SJCRH30 (cell line): ENCODE measurements around the gene RPL6. TPM values are rescaled to one million over a fixed set of nuclear protein-coding genes. Genes with fewer than 3 reads are reported as not detected.
"Not testable (repeated sequence)": the region's sequence is repeated elsewhere in the genome, so short reads cannot be mapped to it uniquely, and the experiment has no call there.

Source experiments
- DNase-seq, 2 experiments: peaks; one replicate each; pipeline ENCODE4 v3.0.0-alpha.2; 2015 to 2020
- H3K27ac ChIP-seq: fragments of 250-450 bp; sonication (Bioruptor Pico); 2 replicates; pipeline ENCODE4 v1.5.1; 2020; ENCODE audit warnings: mild to moderate bottlenecking, moderate library complexity
- H3K27me3 ChIP-seq: fragments of 250-450 bp; sonication (Bioruptor Pico); 2 replicates; pipeline ENCODE4 v1.5.1; 2020; ENCODE audit warnings: mild to moderate bottlenecking, moderate library complexity
- H3K36me3 ChIP-seq: fragments of 250-450 bp; sonication (Bioruptor Pico); 2 replicates; pipeline ENCODE4 v1.5.1; 2020; ENCODE audit warnings: mild to moderate bottlenecking, moderate library complexity
- H3K4me1 ChIP-seq: fragments of 250-450 bp; sonication (Bioruptor Pico); 2 replicates; pipeline ENCODE4 v1.5.1; 2020; ENCODE audit warnings: mild to moderate bottlenecking, moderate library complexity
- H3K4me3 ChIP-seq: fragments of 250-450 bp; sonication (Bioruptor Pico); 2 replicates; pipeline ENCODE4 v1.5.1; 2020; ENCODE audit warnings: mild to moderate bottlenecking, moderate library complexity
- H3K9me3 ChIP-seq: fragments of 250-450 bp; sonication (Bioruptor Pico); replicated peaks from 2 replicates; pipeline ENCODE4 v1.5.1; 2020; ENCODE audit warnings: mild to moderate bottlenecking, moderate library complexity
- total RNA-seq: library from RNA; depleted of rRNA; stranded (reverse); fragments of >200 nt; shearing (Covaris generic); gene quantifications from 2 replicates; pipeline ENCODE4 v1.2.3, GENCODE V29; 2014

The RPL6 gene
- total RNA-seq, 1 experiment from 2014 or later, result 2,941 TPM

GRCh38 chr12:112407683-112408082, 1.7 kb downstream of the RPL6 start:
- H3K4me3 ChIP-seq, result peak overlapping the region; percentile 81
- not testable (repeated sequence) for H3K9me3 ChIP-seq, DNase-seq, H3K27ac ChIP-seq, H3K4me1 ChIP-seq, H3K27me3 ChIP-seq
- peaks cover 53% of the 10 kb centered on the region for H3K36me3 ChIP-seq

GRCh38 chr12:112406519-112407488, 2.6 kb downstream of the RPL6 start:
- H3K4me1 ChIP-seq, result no peaks in the 10 kb centered on the region; the same call in 1 of the 2 replicates
- peaks cover 53% of the 10 kb centered on the region for H3K36me3 ChIP-seq
- H3K4me3 ChIP-seq, result peak overlapping the region; percentile 81
- no peak overlapping the region for H3K27ac ChIP-seq
- DNase-seq, result no peak
- no peaks in the 10 kb centered on the region for H3K27me3 ChIP-seq
- no peaks in the 10 kb centered on the region for H3K9me3 ChIP-seq

GRCh38 chr12:112401903-112402498, 7.4 kb downstream of the RPL6 start:
- Histone ChIP-seq H3K4me1 (no peaks in the 10 kb centered on the region), H3K4me3 (no peak overlapping the region), H3K27me3 (no peaks in the 10 kb centered on the region), H3K36me3 (peaks cover 34% of the 10 kb centered on the region), H3K9me3 (no peaks in the 10 kb centered on the region), H3K27ac (no peak overlapping the region)
- no peak for DNase-seq

DNA sequence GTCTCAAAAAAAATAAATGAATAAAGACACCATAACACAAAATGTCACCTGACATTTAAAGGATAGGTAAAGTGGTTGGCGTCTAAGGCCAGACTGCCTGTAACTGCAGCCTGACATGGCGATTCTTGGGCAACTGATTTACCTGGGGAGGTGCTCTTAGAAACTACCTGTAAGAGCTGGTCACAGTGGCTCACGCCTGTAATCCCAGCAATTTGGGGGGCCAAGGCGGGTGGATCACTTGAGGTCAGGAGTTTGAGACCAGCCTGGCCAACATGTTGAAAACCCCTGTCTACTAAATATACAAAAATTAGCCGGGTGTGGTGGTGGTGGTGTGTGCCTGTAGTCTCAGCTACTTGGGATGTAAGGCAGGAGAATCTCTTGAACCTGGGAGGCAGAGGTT, 8.4 kb downstream of the RPL6 start:
- Histone ChIP-seq H3K36me3 (peaks cover 24% of the 10 kb centered on the region), H3K27ac (no peak overlapping the region), H3K27me3 (no peaks in the 10 kb centered on the region), H3K9me3 (no peaks in the 10 kb centered on the region), H3K4me3 (no peak overlapping the region), H3K4me1 (no peaks in the 10 kb centered on the region)
- DNase-seq, result no peak

DNA sequence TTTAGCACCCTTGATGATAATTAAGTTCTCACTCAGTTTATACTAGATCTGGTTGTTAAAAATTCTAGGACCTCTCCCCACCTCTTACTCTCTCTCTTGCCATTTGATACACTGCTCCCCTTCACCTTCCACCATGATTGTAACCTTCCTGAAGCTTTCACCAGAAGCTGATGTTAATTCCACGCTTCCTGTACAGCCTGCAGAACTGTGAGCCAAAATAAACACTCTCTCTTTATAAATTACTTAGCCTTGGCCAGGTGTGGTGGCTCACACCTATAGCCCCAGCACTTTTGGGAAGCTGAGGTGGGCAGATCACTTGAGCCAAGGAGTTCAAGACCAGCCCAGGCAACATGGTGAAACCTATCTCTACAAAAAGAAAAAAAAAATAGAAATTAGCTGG, 16.1 kb downstream of the RPL6 start:
- Histone ChIP-seq H3K9me3 (0 out of 2 replicates have a peak, but pooled peaks cover 3% of the 10 kb centered on the region), H3K27me3 (no peaks in the 10 kb centered on the region), H3K27ac (no peak overlapping the region), H3K4me1 (no peaks in the 10 kb centered on the region), H3K4me3 (no peak overlapping the region), H3K36me3 (no peaks in the 10 kb centered on the region)
- DNase-seq, result no peak

- H3K27me3 ChIP-seq, H3K4me1 ChIP-seq, H3K4me3 ChIP-seq, H3K36me3 ChIP-seq, H3K9me3 ChIP-seq, DNase-seq, H3K27ac ChIP-seq: not testable (repeated sequence)
Measured at GRCh38 chr12:112389922-112390654, 19.3 kb downstream of the RPL6 start.

GRCh38 chr12:112389228-112389627, 20.2 kb downstream of the RPL6 start:
- Histone ChIP-seq H3K27ac (no peak overlapping the region), H3K36me3 (no peaks in the 10 kb centered on the region), H3K4me3 (no peak overlapping the region), H3K4me1 (peaks cover 8% of the 10 kb centered on the region; the same call in 1 of the 2 replicates), H3K9me3 (no peaks in the 10 kb centered on the region), H3K27me3 (no peaks in the 10 kb centered on the region)
- no peak for DNase-seq

DNA sequence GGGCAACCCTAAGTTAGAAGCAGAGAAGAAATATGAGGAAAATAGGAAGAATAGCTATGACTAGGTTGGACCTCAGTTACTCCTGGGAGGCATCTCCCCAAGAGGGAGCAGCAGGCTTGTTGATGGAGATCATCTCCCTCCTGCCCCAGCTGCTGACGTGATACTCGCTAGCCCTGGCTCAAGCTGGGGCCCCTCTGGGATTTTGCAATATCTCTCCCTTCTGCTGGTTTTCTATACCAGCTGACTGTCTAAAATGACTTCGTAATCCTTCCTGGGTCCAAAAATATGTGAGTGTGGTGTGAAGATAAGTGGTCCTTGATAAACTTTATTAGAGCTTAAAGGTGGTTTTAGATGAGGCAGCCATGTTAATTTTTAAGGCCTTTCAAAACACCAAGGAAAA, 22.7 kb downstream of the RPL6 start:
- H3K4me3 ChIP-seq, result no peak overlapping the region
- no peaks in the 10 kb centered on the region for H3K27me3 ChIP-seq
- peaks cover 8% of the 10 kb centered on the region; the same call in 1 of the 2 replicates for H3K4me1 ChIP-seq
- peak; percentile 21 to 40 for DNase-seq
- H3K27ac ChIP-seq, result no peak overlapping the region
- H3K9me3 ChIP-seq, result no peaks in the 10 kb centered on the region
- no peaks in the 10 kb centered on the region for H3K36me3 ChIP-seq

DNA sequence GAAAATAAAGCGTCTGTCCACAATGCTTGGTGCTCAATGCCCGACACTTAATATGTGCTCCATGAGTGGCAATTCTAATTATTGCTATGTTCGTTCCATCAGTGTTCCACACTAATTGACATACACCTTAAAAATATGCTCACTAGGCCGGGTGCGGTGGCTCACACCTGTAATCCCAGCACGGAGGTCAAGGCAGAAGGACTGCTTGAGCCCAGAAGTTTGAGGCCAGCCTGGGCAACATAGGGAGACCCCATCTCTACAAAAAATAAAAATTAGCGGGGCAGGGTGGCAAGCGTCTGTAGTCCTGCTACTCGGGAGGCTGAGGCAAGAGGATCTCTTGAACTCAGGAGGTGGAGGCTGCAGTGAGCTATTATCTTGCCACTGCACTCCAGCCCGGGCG, 26.5 kb downstream of the RPL6 start:
- no peaks in the 10 kb centered on the region for H3K36me3 ChIP-seq
- H3K9me3 ChIP-seq, result no peaks in the 10 kb centered on the region
- no peak for DNase-seq
- H3K4me1 ChIP-seq, result peaks cover 8% of the 10 kb centered on the region; the same call in 1 of the 2 replicates
- no peaks in the 10 kb centered on the region for H3K27me3 ChIP-seq
- H3K4me3 ChIP-seq, result peak overlapping the region; percentile 76
- no peak overlapping the region for H3K27ac ChIP-seq

- DNase-seq, result peak; percentile 90 to 93
- Histone ChIP-seq H3K36me3 (no peaks in the 10 kb centered on the region), H3K27me3 (no peaks in the 10 kb centered on the region), H3K4me1 (peaks cover 6% of the 10 kb centered on the region; the same call in 1 of the 2 replicates), H3K4me3 (peak within 1 kb of the TSS; percentile 76), H3K9me3 (no peaks in the 10 kb centered on the region), H3K27ac (no peak within 1 kb of the TSS; the same call in 1 of the 2 replicates)
Measured at GRCh38 chr12:112381883-112382796, 27.3 kb downstream of the RPL6 start, which contains the start of gene HECTD4. Gene HECTD4 (minus strand): TSS chr12:112382431. CDS start chr12:112382128, 303 bp downstream.

- Histone ChIP-seq H3K27me3 (no peaks in the 10 kb centered on the region), H3K36me3 (no peaks in the 10 kb centered on the region), H3K4me1 (0 out of 2 replicates have a peak, but pooled peaks cover under 1% of the 10 kb centered on the region), H3K4me3 (peak overlapping the region; percentile 76), H3K9me3 (no peaks in the 10 kb centered on the region), H3K27ac (no peak overlapping the region)
- DNase-seq, result peak; percentile 46 to 55
Measured at GRCh38 chr12:112381406-112381882, 28.0 kb downstream of the RPL6 start.

- H3K36me3 ChIP-seq, result no peaks in the 10 kb centered on the region
- H3K9me3 ChIP-seq, result no peaks in the 10 kb centered on the region
- no peak overlapping the region for H3K27ac ChIP-seq
- no peaks in the 10 kb centered on the region for H3K27me3 ChIP-seq
- peak in 1 of 2 experiments; percentile 22 for DNase-seq
- no peaks in the 10 kb centered on the region for H3K4me1 ChIP-seq
- peak overlapping the region; percentile 76 for H3K4me3 ChIP-seq
Measured at GRCh38 chr12:112380663-112381405, 28.6 kb downstream of the RPL6 start.

DNA sequence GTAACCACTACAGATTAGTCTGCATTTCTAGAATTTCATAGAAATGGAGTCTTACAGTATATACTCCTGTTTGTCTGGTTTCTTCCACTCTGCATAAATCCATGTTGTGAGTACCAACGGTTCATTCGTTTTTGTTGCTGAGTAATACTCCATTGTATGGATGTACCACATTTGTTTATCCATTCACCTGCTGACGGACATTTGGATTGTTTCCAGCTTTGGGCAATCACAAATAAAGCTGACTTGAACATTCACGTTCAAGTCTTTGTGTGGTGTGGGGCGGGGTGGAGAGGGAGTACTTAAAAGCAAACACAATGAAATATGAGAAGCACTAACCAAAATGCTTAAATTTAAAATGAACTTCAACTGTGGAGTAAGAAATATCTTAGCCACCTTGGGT, 34.3 kb downstream of the RPL6 start:
- Histone ChIP-seq H3K27ac (no peak overlapping the region), H3K4me3 (no peak overlapping the region), H3K4me1 (no peaks in the 10 kb centered on the region), H3K9me3 (peaks cover 4% of the 10 kb centered on the region; the same call in 1 of the 2 replicates), H3K36me3 (no peaks in the 10 kb centered on the region), H3K27me3 (no peaks in the 10 kb centered on the region)
- no peak for DNase-seq
